DMS153 (cell line): ENCODE data around the gene RPP30.

Experiments used
- DNase-seq: peaks from one replicate; lab custom pipeline; 2025; lab: John Stamatoyannopoulos, UW

The RPP30 gene

GRCh38 chr10:90871766-90872647 lies at the start of gene RPP30:
TSS of gene RPP30 (plus strand) at chr10:90871974. CDS start at chr10:90871987, 13 bp downstream.
- DNase-seq = peak; percentile 48

- DNase-seq = no peak
These were observed 49.3 kb upstream of the RPP30 start for GRCh38 chr10:90822508-90822907.

GRCh38 chr10:90832111-90832510 lies 39.7 kb upstream of the RPP30 start:
- DNase-seq = no peak

GRCh38 chr10:90834326-90834725 lies 37.4 kb upstream of the RPP30 start:
- DNase-seq = no peak

- no peak for DNase-seq
These were observed 34.3 kb upstream of the RPP30 start for GRCh38 chr10:90837486-90837885.

GRCh38 chr10:90842725-90843124 lies 29.0 kb upstream of the RPP30 start:
- DNase-seq = no peak

- DNase-seq = no peak
These were observed 26.0 kb upstream of the RPP30 start for GRCh38 chr10:90845726-90846125.

GRCh38 chr10:90846746-90847145 lies 25.0 kb upstream of the RPP30 start:
- no peak for DNase-seq

GRCh38 chr10:90847436-90847835 lies 24.3 kb upstream of the RPP30 start:
- no peak for DNase-seq

GRCh38 chr10:90849956-90850749 lies 21.6 kb upstream of the RPP30 start:
- no peak for DNase-seq

- DNase-seq = no peak
These were observed 16.6 kb upstream of the RPP30 start for GRCh38 chr10:90855126-90855525.

GRCh38 chr10:90856261-90856660 lies 15.5 kb upstream of the RPP30 start:
- DNase-seq = no peak

- DNase-seq = no peak
These were observed 14.7 kb upstream of the RPP30 start for GRCh38 chr10:90856964-90857634.

- DNase-seq = no peak
These were observed 13.9 kb upstream of the RPP30 start, which contains the start of gene HTR7 for GRCh38 chr10:90857635-90858460. TSS of gene HTR7 (minus strand) at chr10:90858039. CDS start at chr10:90857671, 368 bp downstream.

GRCh38 chr10:90858461-90858968 lies 13.3 kb upstream of the RPP30 start:
- no peak for DNase-seq

- no peak for DNase-seq
These were observed 12.4 kb upstream of the RPP30 start for GRCh38 chr10:90859321-90859751.

- DNase-seq = no peak
These were observed 11.0 kb upstream of the RPP30 start for GRCh38 chr10:90860790-90861189.

GRCh38 chr10:90862908-90863514 lies 8.8 kb upstream of the RPP30 start:
- DNase-seq = no peak

- DNase-seq = no peak
These were observed 6.4 kb upstream of the RPP30 start for GRCh38 chr10:90865401-90865800.

- no peak for DNase-seq
These were observed 5.7 kb upstream of the RPP30 start for GRCh38 chr10:90866050-90866598.
